HEK293 (cell line): ENCODE data around the gene RYR2.

ENCODE experiments used
- CTCF ChIA-PET: fragments of 350-600 bp; formaldehyde crosslinking; extraction: SDS; loops from one replicate; lab custom pipeline; 2021; ENCODE audit warnings: antibody characterized with exemption; lab: Yijun Ruan, JAX
- POLR2A ChIA-PET: fragments of 300-600 bp; formaldehyde crosslinking; extraction: SDS; loops from one replicate; lab custom pipeline; 2020; ENCODE audit warnings: antibody characterized with exemption, inconsistent platforms; lab: Yijun Ruan, JAX
- H3K27ac ChIP-seq: fragments of 200-500 bp; sonication (Bioruptor generic); 2 replicates; pipeline ENCODE4 v1.5.1; 2014; ENCODE audit warnings: low read depth, low read length, control low read depth, inconsistent platforms; ENCODE audit errors: extremely low read depth
- H3K36me3 ChIP-seq, 2 experiments: fragments of 200-500 bp in 1 of 2; sonication (Bioruptor generic) in 1 of 2; 1 replicate in 1 of 2; 2 replicates in 1 of 2; pipeline ENCODE4 v1.5.1; 2014 to 2017; ENCODE audit warnings: inconsistent platforms in 2 of 2, low read length in 2 of 2; ENCODE audit not compliant: control insufficient read depth in 2 of 2, insufficient read depth in 1 of 2
- H3K4me1 ChIP-seq: fragments of 200-500 bp; sonication (Bioruptor generic); 2 replicates; pipeline ENCODE4 v1.5.1; 2014; ENCODE audit warnings: mild to moderate bottlenecking, low read length, inconsistent platforms; ENCODE audit not compliant: control insufficient read depth, insufficient read depth
- H3K4me3 ChIP-seq: 2 replicates; pipeline ENCODE4 v1.5.1; 2011; ENCODE audit warnings: low read depth, mild to moderate bottlenecking, control low read depth, low read length, moderate library complexity
- H3K9me3 ChIP-seq: fragments of 200-500 bp; sonication (Bioruptor generic); 2 replicates; pipeline ENCODE4 v1.5.1; 2014; ENCODE audit warnings: low read depth, low read length, inconsistent platforms; ENCODE audit not compliant: control insufficient read depth, insufficient read depth
- GFI1B ChIP-seq: fragments of 450-650 bp; formaldehyde crosslinking; IDR thresholded peaks from 2 replicates; pipeline ENCODE4 v1.5.1; 2016; ENCODE audit warnings: missing biosample characterization, missing genetic modification characterization
- HIC1 ChIP-seq: fragments of 450-650 bp; formaldehyde crosslinking; IDR thresholded peaks from 2 replicates; pipeline ENCODE4 v1.5.1; 2016; ENCODE audit warnings: missing biosample characterization, missing genetic modification characterization
- HOXA7 ChIP-seq: sonication (generic); formaldehyde crosslinking; IDR thresholded peaks from 2 replicates; pipeline ENCODE4 v1.8.1; 2022; ENCODE audit warnings: missing genetic modification reagents, borderline replicate concordance
- PRDM10 ChIP-seq: fragments of 450-650 bp; formaldehyde crosslinking; IDR thresholded peaks from 2 replicates; pipeline ENCODE4 v1.5.1; 2016; ENCODE audit warnings: missing biosample characterization, missing genetic modification characterization
- SP3 ChIP-seq: fragments of 450-650 bp; formaldehyde crosslinking; IDR thresholded peaks from 2 replicates; pipeline ENCODE4 v1.5.1; 2016; ENCODE audit warnings: missing biosample characterization, missing genetic modification characterization
- ZFP3 ChIP-seq: fragments of 450-650 bp; formaldehyde crosslinking; IDR thresholded peaks from 2 replicates; pipeline ENCODE4 v1.5.1; 2016; ENCODE audit warnings: low read depth, missing biosample characterization, missing genetic modification characterization
- ZNF140 ChIP-seq: fragments of 450-650 bp; formaldehyde crosslinking; IDR thresholded peaks from 2 replicates; pipeline ENCODE4 v1.5.1; 2016; ENCODE audit warnings: missing biosample characterization, missing genetic modification characterization
- ZNF18 ChIP-seq: fragments of 450-650 bp; formaldehyde crosslinking; IDR thresholded peaks from 2 replicates; pipeline ENCODE4 v1.5.1; 2016; ENCODE audit warnings: missing biosample characterization, missing genetic modification characterization
- ZNF214 ChIP-seq: fragments of 450-650 bp; formaldehyde crosslinking; IDR thresholded peaks from 2 replicates; pipeline ENCODE4 v1.5.1; 2017; ENCODE audit warnings: missing biosample characterization, mild to moderate bottlenecking, missing genetic modification characterization, borderline replicate concordance
- ZNF274 ChIP-seq, 2 experiments: fragments of 200-500 bp in 1 of 2; fragments of 450-650 bp in 1 of 2; sonication (Bioruptor generic) in 1 of 2; formaldehyde crosslinking in 1 of 2; IDR thresholded peaks; 2 replicates each; pipeline versions ENCODE4 v1.5.1 to v1.6.1; 2014 to 2016; ENCODE audit warnings: borderline replicate concordance in 1 of 2, inconsistent platforms in 1 of 2, low read length in 1 of 2, missing biosample characterization in 1 of 2, missing genetic modification characterization in 1 of 2
- ZNF324 ChIP-seq: fragments of 450-650 bp; formaldehyde crosslinking; IDR thresholded peaks from 2 replicates; pipeline ENCODE4 v1.5.1; 2016; ENCODE audit warnings: missing biosample characterization, missing genetic modification characterization
- ZNF335 ChIP-seq: fragments of 450-650 bp; formaldehyde crosslinking; conservative IDR thresholded peaks from 2 replicates; pipeline ENCODE4 v1.5.1; 2016; ENCODE audit warnings: missing biosample characterization, missing genetic modification characterization
- ZNF394 ChIP-seq: fragments of 450-650 bp; formaldehyde crosslinking; IDR thresholded peaks from 2 replicates; pipeline ENCODE4 v1.5.1; 2016; ENCODE audit warnings: missing biosample characterization, missing genetic modification characterization, mild to moderate bottlenecking, moderate library complexity, borderline replicate concordance
- ZNF510 ChIP-seq: fragments of 450-650 bp; formaldehyde crosslinking; IDR thresholded peaks from 2 replicates; pipeline ENCODE4 v1.5.1; 2018; ENCODE audit warnings: mild to moderate bottlenecking, missing genetic modification characterization, missing biosample characterization; ENCODE audit not compliant: insufficient replicate concordance
- ZNF560 ChIP-seq: fragments of 450-650 bp; formaldehyde crosslinking; IDR thresholded peaks from 2 replicates; pipeline ENCODE4 v1.5.1; 2017; ENCODE audit warnings: missing biosample characterization, missing genetic modification characterization, borderline replicate concordance
- ZNF701 ChIP-seq: fragments of 450-650 bp; formaldehyde crosslinking; IDR thresholded peaks from 2 replicates; pipeline ENCODE4 v1.5.1; 2016; ENCODE audit warnings: missing biosample characterization, missing genetic modification characterization
- ZSCAN16 ChIP-seq: fragments of 450-650 bp; formaldehyde crosslinking; IDR thresholded peaks from 2 replicates; pipeline ENCODE4 v1.5.1; 2016; ENCODE audit warnings: missing biosample characterization, missing genetic modification characterization
- ZSCAN18 ChIP-seq: fragments of 450-650 bp; formaldehyde crosslinking; IDR thresholded peaks from 2 replicates; pipeline ENCODE4 v1.5.1; 2016; ENCODE audit warnings: missing biosample characterization, missing genetic modification characterization
- ZSCAN30 ChIP-seq: fragments of 450-650 bp; IDR thresholded peaks from 2 replicates; pipeline ENCODE4 v1.5.1; 2018; ENCODE audit warnings: missing biosample characterization, mild to moderate bottlenecking, missing genetic modification characterization, moderate library complexity

RYR2 gene

GRCh38 chr1:237197470-237198425 is 155.8 kb downstream of the RYR2 start (continued):
- TF ChIP-seq ZSCAN18 (no peak), PRDM10 (tag by site-specific recombination) (peak; percentile 55), ZNF324 (tag by site-specific recombination) (no peak), ZNF335 (tag by site-specific recombination) (0 out of 2 replicates have a peak, but pooled peaks have one; percentile 20)
- TF ChIP-seq, all 188 proteins: peak for 9

- H3K4me1 ChIP-seq: no peaks in the 10 kb centered on the region
- ChIA-PET POLR2A (no interaction called here), CTCF (no interaction called here)
- H3K4me3 ChIP-seq: no peak overlapping the region
- H3K27ac ChIP-seq: no peak overlapping the region
- no peaks in the 10 kb centered on the region for H3K9me3 ChIP-seq
- no peaks in the 10 kb centered on the region for H3K36me3 ChIP-seq
- TF ChIP-seq ZNF274 (IDR thresholded peaks at IDR 0.05; ENCODE audit: low read length) (no peak), ZNF274 (tag by site-specific recombination; IDR thresholded peaks at IDR 0.05; ENCODE audit: borderline replicate concordance) (no peak), HOXA7 (no peak), SP3 (tag by site-specific recombination) (no peak), ZSCAN30 (tag by site-specific recombination) (no peak), GFI1B (tag by site-specific recombination) (no peak), ZNF214 (tag by site-specific recombination) (no peak), ZSCAN16 (tag by site-specific recombination) (no peak), ZNF18 (tag by site-specific recombination) (no peak), HIC1 (tag by site-specific recombination) (no peak), ZNF560 (tag by site-specific recombination) (no peak), ZNF140 (no peak), ZNF394 (tag by site-specific recombination) (no peak), ZNF510 (tag by site-specific recombination) (no peak), ZNF701 (tag by site-specific recombination) (no peak), ZFP3 (no peak)
Measured at GRCh38 chr1:237199026-237199425, 157.0 kb downstream of the RYR2 start.
